Measurements from ENCODE around the gene NPHP4.

Gene NPHP4

DNA sequence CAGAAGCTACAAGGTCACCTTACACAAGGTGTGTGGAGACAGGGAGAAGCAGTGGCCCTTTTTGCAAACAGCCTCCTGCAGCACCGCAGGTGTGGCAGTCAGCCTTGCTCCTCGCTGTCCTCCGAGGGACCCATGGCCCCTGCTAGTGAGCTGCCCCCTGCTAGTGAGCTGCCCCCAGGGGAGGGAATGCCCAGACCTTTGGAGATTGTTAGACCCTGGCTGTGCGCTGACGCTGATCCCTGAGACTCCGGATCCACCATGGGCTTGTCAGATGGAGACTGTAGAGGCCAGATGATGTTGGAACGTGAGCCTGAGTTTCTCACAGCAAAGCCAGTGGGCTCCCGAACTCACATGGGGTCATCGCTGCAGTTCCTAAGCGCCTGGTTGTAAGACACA is 172.2 kb downstream of the NPHP4 start:
- DNase-seq: no peak

DNA sequence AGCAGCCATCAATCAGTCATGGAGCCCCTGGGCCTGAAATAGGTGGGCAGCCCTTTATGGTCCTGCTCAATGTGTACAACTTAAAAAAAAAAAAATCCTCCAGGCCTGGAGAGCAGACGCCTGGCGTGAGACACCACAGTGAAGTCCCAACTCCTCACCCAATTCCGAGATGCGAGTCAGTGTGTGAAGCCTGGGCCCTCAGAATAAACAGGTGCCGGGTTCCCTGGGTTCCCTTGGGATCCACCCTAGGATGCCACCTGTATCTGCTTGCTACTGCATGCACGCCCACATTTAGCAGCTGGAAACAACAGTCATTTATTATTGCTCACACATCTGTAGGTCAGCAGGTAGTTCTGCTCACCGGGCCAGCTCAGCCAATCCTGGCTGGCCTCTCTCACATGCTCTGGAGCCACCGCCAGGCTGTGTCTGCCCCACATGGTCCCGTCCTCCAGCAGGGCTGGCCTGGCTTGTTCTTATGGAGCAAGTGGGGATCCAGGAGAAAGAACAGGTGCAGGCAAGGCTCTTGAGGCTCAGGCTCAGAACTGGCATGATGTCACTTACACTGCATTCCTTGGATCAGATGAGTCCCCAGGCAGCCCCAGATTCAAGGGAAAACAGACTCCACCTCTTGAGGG is 172.7 kb downstream of the NPHP4 start:
- DNase-seq: no peak

DNA sequence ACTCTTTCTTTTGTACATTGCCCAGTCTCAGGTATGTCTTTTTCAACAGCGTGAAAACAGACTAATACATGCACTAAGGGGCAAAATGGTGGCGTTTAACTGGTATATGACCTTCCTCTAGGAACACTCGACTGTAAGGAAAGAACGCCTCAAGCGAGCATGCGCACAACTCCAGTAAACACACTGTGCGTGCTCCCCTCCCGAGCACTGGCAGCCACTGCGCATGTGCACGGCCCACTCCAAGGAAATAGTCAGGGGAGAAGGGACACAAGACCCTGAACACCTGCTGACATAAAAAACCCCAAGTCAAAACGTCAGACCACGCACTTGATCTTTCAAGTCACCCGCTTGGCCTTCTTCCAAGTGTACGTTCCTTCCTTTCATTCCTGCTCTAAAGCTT is 173.5 kb downstream of the NPHP4 start:
- DNase-seq: no peak

DNA sequence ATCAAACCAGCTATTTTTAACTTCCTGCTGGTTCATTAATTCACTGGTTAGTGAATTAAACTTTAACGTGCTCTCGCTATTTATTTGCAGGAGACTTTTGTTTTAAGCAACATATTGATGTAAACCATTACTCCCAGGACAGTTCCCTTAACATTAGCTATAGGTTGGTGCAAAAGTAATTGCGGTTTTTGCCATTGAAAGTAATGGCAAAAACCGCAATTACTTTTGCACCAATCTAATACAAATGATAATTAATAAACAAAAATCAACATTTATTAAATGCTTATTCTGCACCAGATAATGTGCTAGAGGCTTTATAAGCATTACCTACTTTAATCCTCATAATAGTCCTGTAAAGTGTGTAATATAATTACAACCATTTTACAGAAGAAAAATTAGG is 176.5 kb downstream of the NPHP4 start:
- DNase-seq: no peak

DNA sequence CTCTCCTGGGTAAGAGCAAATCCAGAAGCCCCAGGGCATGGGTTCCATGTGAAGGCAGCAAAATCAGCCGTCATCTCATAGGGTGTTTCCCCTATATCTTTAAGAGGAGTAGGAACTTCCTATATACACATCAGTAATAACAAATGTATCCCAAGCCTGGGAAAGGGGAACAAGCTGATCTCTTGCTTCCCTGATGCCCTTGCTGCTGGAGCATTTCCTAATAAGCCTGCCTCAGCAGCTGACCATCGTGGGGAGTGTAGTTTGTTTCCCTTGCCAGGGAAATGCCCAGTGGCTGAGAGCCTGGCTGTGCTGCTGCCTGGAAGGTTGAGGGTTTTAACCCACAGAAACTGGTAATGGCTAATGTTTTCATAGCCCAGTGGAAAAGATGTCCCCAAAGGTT is 177.0 kb downstream of the NPHP4 start:
- DNase-seq: no peak

DNA sequence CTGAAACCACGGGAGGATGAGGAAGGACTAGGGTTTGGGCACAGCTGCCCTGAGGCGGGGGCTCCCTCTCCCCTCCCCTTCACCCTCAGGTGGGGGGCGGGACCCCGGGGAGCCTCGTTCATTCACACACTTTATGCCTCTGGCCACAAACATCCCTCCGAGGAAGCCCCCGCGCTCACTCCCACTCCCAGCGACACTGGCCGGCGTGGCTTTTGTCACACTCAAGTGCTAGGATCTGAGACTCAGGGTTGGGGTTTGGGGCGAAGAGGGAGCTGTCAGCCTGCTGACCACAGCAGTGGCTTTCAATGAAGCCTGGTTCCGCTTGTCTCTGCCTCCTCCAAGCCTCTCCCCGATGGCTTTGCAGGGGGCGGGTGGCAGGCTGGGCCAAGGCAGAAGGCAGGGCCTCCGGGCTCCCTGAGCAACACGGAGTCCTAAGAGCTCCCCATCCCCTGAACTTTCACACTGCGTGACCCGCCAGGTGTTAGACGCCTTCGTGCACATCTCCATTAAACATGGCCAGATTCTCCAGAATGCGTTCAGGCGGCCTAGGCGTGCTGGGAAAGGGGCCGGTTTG is 178.1 kb downstream of the NPHP4 start:
- no peak for DNase-seq

DNA sequence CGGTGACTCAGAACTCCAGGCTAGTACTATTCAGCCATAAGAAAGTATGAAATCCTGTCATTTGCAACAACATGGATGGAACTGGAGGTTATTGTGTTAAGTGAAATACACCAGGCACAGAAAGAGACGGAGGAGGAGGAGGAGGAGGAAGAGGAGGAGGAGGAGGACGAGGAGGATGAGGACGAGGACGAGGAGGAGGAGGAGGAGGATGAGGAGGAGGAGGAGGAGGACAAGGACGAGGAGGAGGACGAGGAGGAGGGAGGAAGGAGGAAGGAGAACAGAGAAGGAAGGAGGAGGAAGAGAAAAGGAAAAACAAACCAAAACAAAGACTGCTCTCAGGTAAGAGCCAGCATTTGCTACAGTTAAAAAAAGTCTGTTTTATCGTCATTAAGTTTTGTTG is 178.7 kb downstream of the NPHP4 start:
- no peak for DNase-seq
